AG04449 (cell line): ENCODE measurements around the gene ERVW-1.
"Not testable (repeated sequence)": the region's sequence is repeated elsewhere in the genome, so short reads cannot be mapped to it uniquely, and the experiment has no call there.

Source experiments
- CTCF ChIA-PET: fragments of 350-600 bp; formaldehyde crosslinking; extraction: SDS; loops from one replicate; lab custom pipeline; 2021; ENCODE audit warnings: antibody characterized with exemption; lab: Yijun Ruan, JAX
- POLR2A ChIA-PET: fragments of 400-600, 350-600 bp; formaldehyde crosslinking; extraction: SDS; loops from one replicate; lab custom pipeline; 2020; ENCODE audit warnings: antibody characterized with exemption, inconsistent platforms; lab: Yijun Ruan, JAX
- DNase-seq: peaks from one replicate; pipeline ENCODE4 v3.0.0-alpha.2; 2010; ENCODE audit warnings: low read depth, low spot score
- H3K4me3 ChIP-seq: 2 replicates; pipeline ENCODE4 v1.5.1; 2011; ENCODE audit warnings: low read depth, mild to moderate bottlenecking, control low read depth, low read length
- TF ChIP-seq, protein P1 (sequence below): IDR thresholded peaks from one replicate; pipeline ENCODE4 v1.5.1; 2011; ENCODE audit warnings: mild to moderate bottlenecking, moderate library complexity, low read length, control low read depth, inconsistent platforms; ENCODE audit not compliant: insufficient read depth; ENCODE audit errors: missing control alignments

Gene ERVW-1

GRCh38 chr7:92473989-92474388 lies 3.8 kb downstream of the ERVW-1 start:
- H3K4me3 ChIP-seq, CTCF ChIA-PET, DNase-seq, POLR2A ChIA-PET: not testable (repeated sequence)

GRCh38 chr7:92468589-92468988 lies 9.2 kb downstream of the ERVW-1 start:
- DNase-seq, H3K4me3 ChIP-seq, CTCF ChIA-PET, POLR2A ChIA-PET: not testable (repeated sequence)

DNA sequence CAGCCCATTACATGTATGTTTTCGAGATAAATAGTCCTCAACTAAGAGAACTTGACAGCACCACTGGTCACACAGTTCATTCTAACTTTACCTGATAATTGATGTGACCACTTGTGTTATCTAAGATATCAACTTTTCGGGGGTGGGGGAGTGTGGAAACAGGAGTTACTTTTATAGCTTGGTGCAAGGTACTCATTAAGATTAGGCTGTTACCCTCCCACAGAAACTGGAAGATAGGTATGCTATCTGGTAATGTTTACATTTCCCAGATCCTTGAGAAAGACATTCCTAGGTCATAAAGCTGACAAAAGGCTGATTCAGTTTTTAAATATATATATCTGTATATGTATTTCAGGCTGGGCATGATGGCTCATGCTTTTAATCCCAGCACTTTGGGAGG lies 11.1 kb downstream of the ERVW-1 start:
- H3K4me3 ChIP-seq = no peak overlapping the region
- CTCF ChIA-PET = interaction anchor here (0.9 to 1.6 kb wide), 3 partner anchors 9 to 20 kb away, joined by 3 to 4 read pairs (median 3); partner anchors contain the start of gene GATAD1
- no peak for DNase-seq
- TF ChIP-seq, protein P1, sequence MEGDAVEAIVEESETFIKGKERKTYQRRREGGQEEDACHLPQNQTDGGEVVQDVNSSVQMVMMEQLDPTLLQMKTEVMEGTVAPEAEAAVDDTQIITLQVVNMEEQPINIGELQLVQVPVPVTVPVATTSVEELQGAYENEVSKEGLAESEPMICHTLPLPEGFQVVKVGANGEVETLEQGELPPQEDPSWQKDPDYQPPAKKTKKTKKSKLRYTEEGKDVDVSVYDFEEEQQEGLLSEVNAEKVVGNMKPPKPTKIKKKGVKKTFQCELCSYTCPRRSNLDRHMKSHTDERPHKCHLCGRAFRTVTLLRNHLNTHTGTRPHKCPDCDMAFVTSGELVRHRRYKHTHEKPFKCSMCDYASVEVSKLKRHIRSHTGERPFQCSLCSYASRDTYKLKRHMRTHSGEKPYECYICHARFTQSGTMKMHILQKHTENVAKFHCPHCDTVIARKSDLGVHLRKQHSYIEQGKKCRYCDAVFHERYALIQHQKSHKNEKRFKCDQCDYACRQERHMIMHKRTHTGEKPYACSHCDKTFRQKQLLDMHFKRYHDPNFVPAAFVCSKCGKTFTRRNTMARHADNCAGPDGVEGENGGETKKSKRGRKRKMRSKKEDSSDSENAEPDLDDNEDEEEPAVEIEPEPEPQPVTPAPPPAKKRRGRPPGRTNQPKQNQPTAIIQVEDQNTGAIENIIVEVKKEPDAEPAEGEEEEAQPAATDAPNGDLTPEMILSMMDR = no peak
- POLR2A ChIA-PET = no interaction called here

GRCh38 chr7:92464515-92464914 lies 13.2 kb downstream of the ERVW-1 start:
- no peak overlapping the region for H3K4me3 ChIP-seq
- POLR2A ChIA-PET = no interaction called here
- TF ChIP-seq, protein P1 = no peak
- CTCF ChIA-PET = interaction anchor here (0.9 to 1.3 kb wide), 2 partner anchors 8 to 16 kb away, joined by 3 to 4 read pairs; no protein-coding TSS in a partner anchor
- no peak for DNase-seq

DNA sequence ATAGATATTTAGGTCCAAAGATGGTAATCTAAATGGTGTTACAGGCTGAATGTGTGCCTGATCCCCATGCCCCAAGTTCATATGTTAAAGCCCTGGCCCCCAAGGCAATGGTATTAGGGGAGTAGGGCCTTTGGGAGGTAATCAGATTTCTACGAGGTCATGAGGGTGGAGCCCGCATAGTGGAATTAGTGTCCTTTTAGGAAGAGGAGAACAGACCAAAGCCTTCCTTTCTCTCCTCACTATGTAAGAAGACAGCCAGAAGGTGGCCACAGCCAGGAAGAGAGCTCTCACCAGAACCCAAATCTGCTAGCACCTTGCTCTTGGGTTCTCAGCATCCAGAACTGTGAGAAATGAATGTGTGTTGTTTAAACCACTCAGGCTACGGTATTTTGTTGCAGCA lies 15.2 kb downstream of the ERVW-1 start:
- DNase-seq = no peak
- ChIA-PET CTCF (interaction anchor here (0.7 kb wide), 1 partner anchor 14 kb away, joined by 3 read pairs; no protein-coding TSS in a partner anchor), POLR2A (no interaction called here)
- no peak overlapping the region for H3K4me3 ChIP-seq
- TF ChIP-seq, protein P1 = no peak

DNA sequence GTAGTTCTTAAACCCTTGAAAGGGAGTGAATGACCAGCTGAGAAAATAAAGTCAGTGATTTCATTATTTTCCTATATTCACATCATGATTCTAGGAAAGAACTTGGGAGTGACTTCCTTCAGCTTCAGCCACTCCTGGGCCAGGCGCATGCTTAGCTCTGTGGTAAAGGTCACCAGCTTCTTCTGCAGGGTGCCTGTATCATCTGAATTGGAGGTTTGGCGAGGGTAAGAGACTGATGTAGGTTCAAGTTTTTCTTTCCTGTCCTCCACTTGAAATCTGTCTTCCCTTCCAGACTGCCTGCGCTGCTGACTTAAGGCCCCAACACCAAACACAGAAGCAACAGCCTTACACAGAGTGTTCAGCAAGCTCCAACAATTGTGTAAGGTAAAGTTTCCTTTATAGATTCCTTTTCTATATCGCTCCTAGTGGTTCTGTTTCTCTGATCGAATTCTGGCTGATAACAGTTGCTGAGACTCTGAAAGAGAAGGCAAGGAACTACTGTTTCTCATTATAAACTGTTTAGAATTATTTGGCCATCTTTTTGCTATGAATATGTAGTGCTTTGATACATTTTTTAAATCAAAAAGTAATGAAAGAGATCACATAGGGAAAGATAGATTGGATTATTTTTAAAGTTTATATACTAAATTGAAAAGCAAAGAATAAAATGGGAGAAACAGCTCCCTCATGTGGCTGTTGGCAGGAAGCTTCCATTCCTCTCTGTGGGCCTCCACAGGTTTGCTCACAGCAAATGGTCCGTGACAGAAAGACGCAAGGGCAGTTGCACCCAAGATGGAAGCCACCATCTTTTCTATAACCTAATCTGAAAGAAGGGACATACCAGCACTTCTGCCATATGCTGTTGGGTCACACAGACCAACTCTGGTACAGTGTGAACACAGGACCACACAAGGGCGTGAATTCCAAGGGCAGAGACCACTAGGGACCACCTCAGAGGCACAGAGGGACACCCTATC lies 16.4 kb downstream of the ERVW-1 start:
- TF ChIP-seq, protein P1 = peak; percentile 65
- H3K4me3 ChIP-seq = no peak overlapping the region
- no peak for DNase-seq
- ChIA-PET POLR2A (interaction anchor here (1.5 kb wide), 1 partner anchor 14 kb away, joined by 7 read pairs; the partner anchor contains the start of gene GATAD1), CTCF (interaction anchor here (0.6 to 2.7 kb wide), 27 partner anchors 10 to 631 kb away, joined by 3 to 25 read pairs (median 4); partner anchors contain the start of genes CYP51A1, ERVW-1, GATAD1 and LRRD1)

- H3K4me3 ChIP-seq = no peak overlapping the region
- no peak for DNase-seq
- TF ChIP-seq, protein P1 = no peak
- POLR2A ChIA-PET = interaction anchor here (1.5 kb wide), 1 partner anchor 13 kb away, joined by 7 read pairs; the partner anchor contains the start of gene GATAD1
- CTCF ChIA-PET = interaction anchor here (0.7 to 2.7 kb wide), 22 partner anchors 9 to 630 kb away, joined by 3 to 25 read pairs (median 4); partner anchors contain the start of genes CYP51A1, ERVW-1, GATAD1 and LRRD1
Observed at GRCh38 chr7:92460510-92460909, 17.2 kb downstream of the ERVW-1 start.
